ENCODE data around the gene SLC6A8.
"Not testable (repeated sequence)": the region's sequence is repeated elsewhere in the genome, so short reads cannot be mapped to it uniquely, and the experiment has no call there.

SLC6A8 gene

DNA sequence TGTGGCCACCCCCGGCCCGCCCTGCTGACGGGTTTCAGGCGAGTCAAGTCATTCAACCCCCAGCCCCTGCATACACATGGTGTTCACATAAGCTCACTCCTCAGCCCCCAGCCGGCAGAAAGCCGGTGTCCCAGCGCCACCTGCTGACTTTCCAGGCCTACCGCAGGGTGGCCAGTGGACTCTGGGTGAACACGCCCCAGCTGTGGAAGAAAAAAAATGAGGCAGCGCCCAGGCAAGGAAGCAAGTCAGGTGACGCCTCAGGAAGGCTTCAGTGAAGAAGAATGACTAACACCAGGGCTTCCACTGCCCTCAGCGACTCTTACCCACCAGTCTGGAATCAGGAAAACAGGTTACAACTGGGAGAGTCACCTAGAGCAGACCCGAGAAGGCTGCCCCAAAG is 20.7 kb downstream of the SLC6A8 start:
- no peak for DNase-seq (ENCODE audit: low read depth)

DNA sequence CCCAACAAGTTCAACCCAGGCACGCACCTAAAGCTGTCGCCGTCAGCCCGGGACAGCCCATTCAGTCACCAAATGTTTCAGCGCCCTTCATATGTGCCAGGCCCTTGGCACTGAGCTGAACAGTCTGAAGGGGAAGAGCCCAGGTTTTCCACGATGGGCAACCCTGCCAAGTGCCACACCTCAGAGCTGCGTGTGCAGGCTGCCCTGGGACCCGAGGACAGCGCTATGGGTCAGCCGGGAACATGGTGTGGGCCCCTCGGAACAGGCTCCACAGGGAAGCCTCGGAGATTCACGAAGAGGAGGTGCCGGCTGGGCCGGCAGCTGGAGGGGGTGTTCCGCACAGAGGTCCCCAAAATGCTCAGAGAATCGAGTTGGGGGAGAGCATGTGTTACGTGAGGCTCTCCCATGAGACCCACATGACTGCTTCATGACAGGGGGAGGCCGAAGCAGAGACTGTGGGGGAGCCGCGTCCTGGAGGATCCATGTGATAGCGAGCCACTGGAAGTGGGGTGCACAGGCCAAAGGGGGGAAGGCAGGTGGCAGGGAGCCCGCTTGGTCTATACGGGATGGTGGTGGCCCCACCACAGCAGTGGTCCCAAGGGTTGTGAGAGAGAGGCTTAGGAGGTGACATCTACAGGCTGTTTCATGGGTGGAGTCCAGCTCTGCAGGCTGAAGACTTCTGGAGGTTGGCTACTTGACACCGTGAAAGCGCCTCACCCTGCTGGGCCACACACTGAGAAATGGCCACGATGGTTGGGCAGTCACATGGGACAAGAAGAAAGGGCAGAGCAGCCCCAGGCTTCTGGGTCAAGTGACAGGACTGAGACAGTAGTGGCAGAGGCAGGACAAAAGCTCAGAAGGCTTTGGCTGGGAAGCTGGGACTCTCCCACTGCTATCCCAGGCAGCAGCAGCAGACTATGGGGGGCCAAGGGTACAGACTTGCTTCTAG is 22.3 kb downstream of the SLC6A8 start:
- no peak for DNase-seq (ENCODE audit: low read depth)

DNA sequence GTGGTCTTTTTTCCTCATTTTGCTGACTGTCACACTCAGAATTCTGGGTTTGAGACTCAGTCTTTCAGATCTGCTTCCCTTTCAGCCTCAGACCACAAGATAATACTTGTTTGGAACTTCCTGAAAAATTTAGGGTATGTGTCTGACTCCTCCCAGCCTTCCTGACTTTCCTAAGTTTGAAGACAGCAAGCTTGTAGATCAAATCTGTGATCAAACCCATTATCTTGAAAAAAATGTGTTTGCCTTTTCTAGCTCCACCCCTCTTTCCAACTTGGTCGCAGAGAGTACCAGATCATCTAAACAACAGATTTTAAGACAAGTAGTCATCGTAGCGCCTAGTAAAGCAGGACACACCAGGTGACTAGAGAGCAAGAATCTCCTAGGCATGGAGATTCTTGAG is 26.5 kb downstream of the SLC6A8 start:
- no peak for DNase-seq (ENCODE audit: low read depth)

- DNase-seq (ENCODE audit: low read depth): no peak
Observed at GRCh38 chrX:153717445-153717844, 29.7 kb downstream of the SLC6A8 start.

GRCh38 chrX:153719238-153719637 is 31.5 kb downstream of the SLC6A8 start:
- DNase-seq (ENCODE audit: low read depth): no peak

- no peak for DNase-seq (ENCODE audit: low read depth)
Observed at GRCh38 chrX:153719701-153720100, 32.0 kb downstream of the SLC6A8 start.

- no peak for DNase-seq (ENCODE audit: low read depth)
Observed at GRCh38 chrX:153722704-153723350, 35.1 kb downstream of the SLC6A8 start.

DNA sequence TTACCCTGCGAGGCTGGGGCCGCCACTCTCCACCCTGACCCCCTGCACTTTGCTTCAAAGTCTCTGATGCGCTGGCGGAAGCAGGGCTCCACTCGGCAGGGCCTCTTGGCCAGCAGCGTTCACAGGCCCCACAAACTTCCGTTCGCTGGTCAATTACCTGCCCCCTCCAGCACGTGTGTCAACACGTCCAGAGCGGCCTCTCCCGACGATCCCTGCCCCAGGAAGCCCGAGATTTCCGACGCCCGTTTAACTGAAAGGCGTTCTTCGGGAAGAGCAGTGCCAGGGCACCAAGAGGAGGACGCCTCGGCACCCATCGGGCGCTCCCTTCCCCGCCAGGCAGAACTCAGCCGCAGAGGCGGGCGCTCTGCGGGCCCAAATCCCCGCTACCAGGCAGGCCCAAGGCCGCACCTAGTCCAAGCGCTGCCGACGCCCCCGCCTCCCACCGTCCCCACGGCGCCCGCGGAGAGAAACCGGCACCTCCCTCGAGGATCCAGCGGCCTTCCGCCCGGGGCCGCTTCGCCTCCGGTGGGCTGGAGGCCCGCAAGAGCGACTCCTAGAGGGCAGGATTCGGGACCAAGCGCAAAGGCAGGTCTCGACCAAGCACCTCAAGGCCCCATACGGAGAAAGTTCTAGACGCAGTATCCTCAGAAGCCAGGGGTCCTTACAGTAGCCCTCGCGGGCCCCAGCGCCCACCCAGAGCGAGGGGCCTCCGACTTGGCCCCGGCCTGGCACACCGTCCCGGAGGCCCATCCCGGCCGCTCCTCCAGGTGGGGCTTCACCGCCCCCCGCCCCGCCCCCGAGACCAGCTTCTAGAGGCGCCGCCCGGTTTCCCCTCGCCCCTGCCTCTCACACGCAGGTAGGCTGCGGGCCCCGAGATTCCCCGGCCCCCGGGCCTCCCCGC is 35.9 kb downstream of the SLC6A8 start:
- peak; percentile 15 for DNase-seq (ENCODE audit: low read depth)

- peak; percentile 78 for DNase-seq (ENCODE audit: low read depth)
Observed at GRCh38 chrX:153724252-153725038, 36.7 kb downstream of the SLC6A8 start, which contains the start of the genes ABCD1 and BCAP31. Gene ABCD1, plus strand, starts transcription at chrX:153724856. Its CDS starts 411 bp downstream, at chrX:153725267. Gene BCAP31, minus strand, starts transcription at chrX:153724387. Its CDS starts 1,143 bp downstream, at chrX:153723244.

- no peak for DNase-seq (ENCODE audit: low read depth)
Observed at GRCh38 chrX:153725039-153725831, 37.5 kb downstream of the SLC6A8 start.

- DNase-seq (ENCODE audit: low read depth): no peak
Observed at GRCh38 chrX:153725832-153726285, 38.1 kb downstream of the SLC6A8 start.

- no peak for DNase-seq (ENCODE audit: low read depth)
Observed at GRCh38 chrX:153726286-153727122, 38.8 kb downstream of the SLC6A8 start.

GRCh38 chrX:153727123-153727931 is 39.6 kb downstream of the SLC6A8 start:
- no peak for DNase-seq (ENCODE audit: low read depth)

- no peak for DNase-seq (ENCODE audit: low read depth)
Observed at GRCh38 chrX:153728095-153728494, 40.4 kb downstream of the SLC6A8 start.

- no peak for DNase-seq (ENCODE audit: low read depth)
Observed at GRCh38 chrX:153728951-153729631, 41.4 kb downstream of the SLC6A8 start.

DNA sequence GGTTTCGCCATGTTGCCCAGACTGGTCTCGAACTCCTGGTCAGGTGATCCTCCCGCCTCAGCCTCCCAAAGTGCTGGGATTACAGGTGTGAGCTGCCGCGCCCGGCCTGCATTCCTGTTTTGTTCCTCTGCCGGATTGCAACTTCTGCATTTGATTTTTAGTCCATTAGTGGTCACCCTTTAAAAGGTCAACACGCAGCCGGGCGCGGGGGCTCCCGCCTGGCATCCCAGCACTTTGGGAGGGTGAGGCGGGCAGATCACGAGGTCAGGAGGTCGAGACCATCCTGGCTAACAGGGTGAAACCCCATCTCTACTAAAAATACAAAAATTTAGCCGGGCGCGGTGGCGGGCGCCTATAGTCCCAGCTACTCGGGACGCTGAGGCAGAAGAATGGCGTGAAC is 42.4 kb downstream of the SLC6A8 start:
- not testable (repeated sequence) for DNase-seq (ENCODE audit: low read depth)

- DNase-seq (ENCODE audit: low read depth): no peak
Observed at GRCh38 chrX:153731117-153731844, 43.6 kb downstream of the SLC6A8 start.
